AG09309 (cell line): ENCODE data around the gene ZNF594.
A peak's percentile ranks its signal among the peaks of the same experiment; 100 is the strongest.
"Not testable (repeated sequence)": the region's sequence is repeated elsewhere in the genome, so short reads cannot be mapped to it uniquely, and the experiment has no call there.

Experiments
- DNase-seq: peaks from one replicate; pipeline ENCODE4 v3.0.0-alpha.2; 2010; ENCODE audit warnings: low read depth
- H3K4me3 ChIP-seq: 2 replicates; pipeline ENCODE4 v1.5.1; 2011; ENCODE audit warnings: mild to moderate bottlenecking, low read depth, low read length, moderate library complexity; ENCODE audit not compliant: control insufficient read depth
- CTCF ChIP-seq: IDR thresholded peaks from 2 replicates; pipeline ENCODE4 v1.5.1; 2011; ENCODE audit warnings: mild to moderate bottlenecking, low read depth, low read length, inconsistent platforms; ENCODE audit not compliant: insufficient read depth, control insufficient read depth; ENCODE audit errors: missing control alignments

Gene ZNF594

GRCh38 chr17:5191541-5192417 lies at the start of gene ZNF594:
Gene ZNF594 (minus strand): TSS chr17:5191868. CDS start chr17:5184256, 7,612 bp downstream.
- TF ChIP-seq CTCF, result peak; percentile 68
- peak within 1 kb of the TSS; percentile 90 for H3K4me3 ChIP-seq
- DNase-seq, result peak; percentile 78

- not testable (repeated sequence) for H3K4me3 ChIP-seq, DNase-seq
Measured at GRCh38 chr17:5239769-5240168, 48.1 kb upstream of the ZNF594 start.

- H3K4me3 ChIP-seq, result no peak overlapping the region
- no peak for DNase-seq
- no peak for TF ChIP-seq CTCF
Measured at GRCh38 chr17:5238333-5238732, 46.7 kb upstream of the ZNF594 start.

GRCh38 chr17:5237541-5238016 lies 45.9 kb upstream of the ZNF594 start:
- DNase-seq, result peak; percentile 17
- no peak overlapping the region for H3K4me3 ChIP-seq
- peak; percentile 74 for TF ChIP-seq CTCF

GRCh38 chr17:5236938-5237540 lies 45.4 kb upstream of the ZNF594 start:
- no peak for TF ChIP-seq CTCF
- no peak for DNase-seq
- H3K4me3 ChIP-seq, result no peak overlapping the region

GRCh38 chr17:5234645-5235576 lies 43.2 kb upstream of the ZNF594 start, which contains the start of gene SCIMP:
Gene SCIMP (minus strand): TSS chr17:5234860. CDS start chr17:5234755, 105 bp downstream.
- no peak within 1 kb of the TSS for H3K4me3 ChIP-seq
- DNase-seq, result no peak
- no peak for TF ChIP-seq CTCF

GRCh38 chr17:5233492-5233891 lies 41.8 kb upstream of the ZNF594 start:
- DNase-seq, H3K4me3 ChIP-seq: not testable (repeated sequence)
